K562 (cell line): ENCODE measurements around the gene SOX18. TPM values are rescaled to one million over a fixed set of nuclear protein-coding genes. Genes with fewer than 3 reads are reported as not detected.

Experiments used
- ARID4B ChIP-seq: sonication (generic); formaldehyde crosslinking; IDR thresholded peaks from 2 replicates; pipeline ENCODE4 v1.8.0; 2022; ENCODE audit warnings: mild to moderate bottlenecking, missing genetic modification reagents
- CHD7 ChIP-seq: fragments of 200-600 bp; sonication (generic); IDR thresholded peaks from one replicate; pipeline ENCODE4 v1.6.1; 2012; ENCODE audit warnings: mild to moderate bottlenecking, low read depth, low read length, inconsistent platforms
- GTF2A2 ChIP-seq: IDR thresholded peaks from 2 replicates; pipeline ENCODE4 v1.6.1; 2016; ENCODE audit warnings: mild to moderate bottlenecking, missing genetic modification characterization, missing compliant biosample characterization
- MCM3 ChIP-seq: fragments of 450-650 bp; IDR thresholded peaks from 2 replicates; pipeline ENCODE4 v1.6.1; 2016
- MIER1 ChIP-seq: fragments of 450-650 bp; IDR thresholded peaks from 2 replicates; pipeline ENCODE4 v1.6.1; 2016; ENCODE audit warnings: antibody characterized with exemption, mild to moderate bottlenecking, low read depth
- MXI1 ChIP-seq: IDR thresholded peaks from 2 replicates; pipeline ENCODE4 v1.6.1; 2011; ENCODE audit warnings: low read depth, mild to moderate bottlenecking, improper control_type of control experiment, low read length
- TAF15 ChIP-seq: fragments of 200-400 bp; formaldehyde crosslinking; IDR thresholded peaks from 2 replicates; pipeline ENCODE4 v1.6.1; 2017; ENCODE audit warnings: mild to moderate bottlenecking, low read depth, low read length, moderate library complexity
- XRCC4 ChIP-seq: IDR thresholded peaks from one replicate; pipeline ENCODE4 v1.6.1; 2011; ENCODE audit not compliant: insufficient read depth, insufficient read length; ENCODE audit errors: extremely low read depth
- YY1 ChIP-seq, 3 experiments: IDR thresholded peaks; 2 replicates each; pipeline ENCODE4 v1.6.1; 2011; ENCODE audit warnings: low read length in 2 of 3, mild to moderate bottlenecking in 2 of 3, moderate library complexity in 2 of 3, borderline replicate concordance in 1 of 3, control low read depth in 1 of 3, low read depth in 1 of 3; ENCODE audit not compliant: insufficient read depth in 3 of 3, insufficient replicate concordance in 2 of 3, control insufficient read depth in 1 of 3, insufficient read length in 1 of 3; ENCODE audit errors: extremely low read depth in 1 of 3
- ZNF780A ChIP-seq: fragments of 250-450 bp; sonication (Bioruptor Pico); IDR thresholded peaks from 2 replicates; pipeline ENCODE4 v1.5.0; 2021; ENCODE audit warnings: mild to moderate bottlenecking
- polyA plus RNA-seq, 8 experiments: library from polyadenylated mRNA; depleted of rRNA in 4 of 8; stranded (reverse) in 5 of 8; unstranded in 3 of 8; fragments of >200 nt; fragmentation: Nextera tagmentation in 2 of 8; fragmentation: Illumina TruSeq in 1 of 8; extraction: Ambion mirVana in 2 of 8; extraction: Trizol in 1 of 8; gene quantifications; 2 replicates each; pipeline versions ENCODE4 v1.2.1 to v1.2.3, GENCODE V29; 2011 to 2014; ENCODE audit warnings: inconsistent platforms in 1 of 8, missing spikeins in 1 of 8
- total RNA-seq, 7 experiments: library from RNA; depleted of rRNA in 6 of 7; stranded (reverse); fragments of >200 nt in 6 of 7; fragmentation: Illumina TruSeq in 2 of 7; extraction: Trizol in 2 of 7; gene quantifications; 2 replicates each; pipeline versions ENCODE4 v1.2.1 to v1.2.3, GENCODE V29; 2011 to 2021; ENCODE audit warnings: low replicate concordance in 1 of 7

SOX18 gene
- total and polyA plus RNA-seq, 9 of the 15 experiments (the other 6 are each of a cell fraction or from before 2014, with no cell fraction given) = 0.15 to 19.8 (median 0.33) TPM

- TF ChIP-seq CHD7 (no peak), MIER1 (no peak), GTF2A2 (no peak), MXI1 (no peak), ARID4B (peak; percentile 53; the same call in 1 of the 2 replicates), MCM3 (no peak), YY1 (IDR thresholded peaks at IDR 0.05; ENCODE audit: borderline replicate concordance in 1 of 3, control insufficient read depth in 1 of 3, extremely low read depth in 1 of 3, insufficient read depth in 3 of 3, insufficient read length in 1 of 3, insufficient replicate concordance in 2 of 3, low read depth in 1 of 3, low read length in 2 of 3) (no peak), TAF15 (no peak), ZNF780A (CRISPR knock-in tag) (no peak), XRCC4 (no peak)
Measured at GRCh38 chr20:64063389-64064144, 14.1 kb upstream of the SOX18 start (continued).
